NCI-H2171 treated with DMSO at 0.1 percent for 48 hours (cell line): ENCODE results near the gene ODF2.

Source experiments
- DNase-seq: peaks from one replicate; lab custom pipeline; 2025; lab: John Stamatoyannopoulos, UW

Gene ODF2

GRCh38 chr9:128528445-128529160, 72.8 kb downstream of the ODF2 start:
- no peak for DNase-seq

DNA sequence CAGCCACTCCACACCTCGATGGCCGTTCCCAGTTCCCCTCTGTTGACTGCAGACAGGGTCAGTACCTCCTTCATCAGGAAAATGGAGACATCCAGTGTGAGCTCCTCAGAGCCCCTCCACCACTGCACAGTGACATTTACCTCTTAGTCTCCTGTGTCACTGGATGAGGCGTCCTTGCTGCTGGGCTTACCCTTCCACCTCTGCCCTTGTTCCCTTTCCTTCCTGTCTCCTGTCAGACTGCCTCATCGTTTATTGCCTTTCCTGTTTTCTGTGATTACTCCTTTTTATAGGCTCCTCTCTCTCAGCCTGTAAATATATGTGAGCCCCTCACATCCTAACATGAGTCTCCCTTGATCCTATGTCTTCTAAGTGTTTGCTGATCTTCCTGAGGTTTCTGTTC, 73.4 kb downstream of the ODF2 start:
- no peak for DNase-seq

GRCh38 chr9:128532581-128532980, 76.8 kb downstream of the ODF2 start:
- DNase-seq = no peak

GRCh38 chr9:128540634-128541360, 85.0 kb downstream of the ODF2 start:
- no peak for DNase-seq

GRCh38 chr9:128546504-128546903, 90.7 kb downstream of the ODF2 start:
- no peak for DNase-seq

DNA sequence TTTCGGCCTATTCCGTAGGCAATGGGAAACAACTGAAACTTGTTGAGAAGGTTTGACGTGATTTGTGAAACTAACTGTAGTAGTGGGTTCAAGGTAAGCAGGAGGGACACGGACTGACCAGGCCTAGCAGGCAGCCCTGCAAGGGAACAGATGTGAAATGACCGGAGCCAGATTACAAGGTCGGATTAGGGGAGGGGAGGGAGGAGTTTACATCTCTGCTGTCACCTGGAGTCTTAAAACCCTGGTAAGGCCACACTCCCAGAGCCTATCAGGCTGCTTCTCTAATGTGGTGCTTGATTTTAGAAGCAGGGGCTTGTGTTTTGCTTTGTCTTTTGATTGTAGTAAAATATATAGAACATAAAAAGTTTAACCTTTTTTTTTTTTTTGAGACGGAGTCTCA, 93.1 kb downstream of the ODF2 start:
- DNase-seq = no peak

DNA sequence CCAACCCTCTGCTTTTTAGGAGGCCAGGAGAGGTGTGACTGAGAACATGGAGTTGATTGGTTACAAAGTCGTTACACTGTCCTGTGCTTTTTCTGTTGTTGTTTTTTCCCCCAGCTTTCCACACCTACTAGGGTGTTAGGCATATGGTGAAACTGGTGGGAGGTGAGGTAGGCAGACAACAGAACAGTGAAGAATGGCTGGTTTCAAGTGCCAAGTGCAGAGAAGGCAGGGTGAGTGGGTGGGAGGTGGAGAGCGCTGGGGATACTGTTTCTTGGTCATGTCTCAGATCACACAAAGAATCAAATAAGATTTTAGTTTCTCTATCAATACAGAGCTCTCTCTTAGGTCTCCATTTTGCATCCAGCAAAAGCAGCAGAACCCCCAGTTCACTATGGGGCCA, 94.4 kb downstream of the ODF2 start:
- DNase-seq = no peak
